ENCODE results near the gene TUBA4A.

Gene TUBA4A

DNA sequence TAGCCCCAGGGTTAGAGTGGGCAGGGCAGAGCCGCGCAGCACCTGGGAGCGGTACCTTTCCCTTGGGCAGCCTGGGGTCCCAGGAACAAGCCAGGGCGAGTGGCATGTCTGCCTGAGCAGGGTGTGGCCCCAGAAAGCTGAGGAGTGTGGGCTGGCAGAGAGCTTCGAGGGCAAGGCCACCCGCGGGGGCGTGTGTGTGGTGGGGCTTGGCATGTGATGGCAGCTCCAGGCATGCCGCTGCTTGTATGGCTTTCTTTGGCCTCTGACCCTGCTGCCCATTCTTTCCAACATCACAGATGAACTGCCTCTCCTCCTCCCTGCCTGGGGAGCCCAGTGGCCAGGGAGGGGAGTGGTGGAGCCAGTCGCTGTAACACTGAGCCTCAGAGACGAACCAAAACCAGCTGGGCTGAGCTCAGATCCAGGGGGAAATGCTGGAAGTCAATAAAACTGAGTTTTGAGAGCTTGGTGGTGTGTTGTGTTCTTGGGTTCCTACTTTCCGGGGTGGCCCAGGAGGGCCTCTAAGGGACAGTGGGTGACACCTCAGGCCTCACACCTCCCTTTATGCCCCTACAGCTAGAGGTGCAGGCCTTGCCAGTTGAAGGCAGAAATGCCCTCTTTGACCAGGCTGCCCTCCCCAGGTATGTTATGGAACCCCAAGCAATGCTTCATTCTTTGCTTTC, 32.9 kb upstream of the TUBA4A start:
- peak; percentile 31 for DNase-seq (ENCODE audit: low spot score)

DNA sequence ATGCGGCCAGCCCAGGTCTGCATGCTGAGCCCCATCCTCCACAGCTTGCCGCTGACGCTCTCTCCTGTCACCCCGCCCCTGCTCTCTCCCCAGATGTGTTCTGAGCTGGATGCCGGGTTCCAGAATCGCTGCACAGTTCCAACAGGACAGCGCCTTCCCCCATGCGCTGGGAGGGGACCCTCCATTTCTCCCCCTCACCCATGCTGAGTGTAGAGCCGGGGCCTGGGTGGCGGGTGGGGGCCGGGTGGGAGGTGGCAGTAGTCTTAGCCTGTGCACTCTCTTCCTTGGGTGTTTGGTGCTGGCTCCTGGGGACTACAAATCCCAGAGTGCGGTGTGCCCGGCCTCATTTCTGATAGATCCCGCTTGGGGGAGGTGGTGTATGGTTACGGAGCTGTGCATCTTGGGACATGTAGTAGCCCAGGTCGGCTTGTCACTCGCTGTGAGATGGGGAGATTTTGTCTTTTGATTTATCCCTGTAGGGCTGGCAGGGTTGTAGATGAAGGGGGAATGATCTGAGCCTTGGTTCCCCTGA, 32.2 kb upstream of the TUBA4A start:
- DNase-seq (ENCODE audit: low spot score): no peak

DNA sequence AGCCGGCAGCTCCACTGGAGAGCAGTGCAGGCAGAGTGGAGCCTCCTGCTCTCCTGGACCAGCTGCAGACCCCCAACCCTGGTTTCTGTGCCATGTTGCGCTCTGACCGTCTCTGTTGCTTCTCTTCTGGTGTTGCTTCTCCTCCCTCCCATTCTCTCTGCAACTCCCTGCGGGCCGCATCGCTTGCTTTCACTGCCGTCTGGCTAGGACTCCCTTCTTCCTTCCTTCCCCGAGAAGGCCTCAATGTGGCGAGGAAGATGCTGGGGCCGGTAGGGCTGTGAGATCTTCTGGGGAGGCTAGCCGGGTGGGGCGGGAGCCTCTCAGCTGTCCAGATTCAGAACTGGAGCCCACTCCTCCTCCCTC, 31.6 kb upstream of the TUBA4A start:
- DNase-seq (ENCODE audit: low spot score): no peak

DNA sequence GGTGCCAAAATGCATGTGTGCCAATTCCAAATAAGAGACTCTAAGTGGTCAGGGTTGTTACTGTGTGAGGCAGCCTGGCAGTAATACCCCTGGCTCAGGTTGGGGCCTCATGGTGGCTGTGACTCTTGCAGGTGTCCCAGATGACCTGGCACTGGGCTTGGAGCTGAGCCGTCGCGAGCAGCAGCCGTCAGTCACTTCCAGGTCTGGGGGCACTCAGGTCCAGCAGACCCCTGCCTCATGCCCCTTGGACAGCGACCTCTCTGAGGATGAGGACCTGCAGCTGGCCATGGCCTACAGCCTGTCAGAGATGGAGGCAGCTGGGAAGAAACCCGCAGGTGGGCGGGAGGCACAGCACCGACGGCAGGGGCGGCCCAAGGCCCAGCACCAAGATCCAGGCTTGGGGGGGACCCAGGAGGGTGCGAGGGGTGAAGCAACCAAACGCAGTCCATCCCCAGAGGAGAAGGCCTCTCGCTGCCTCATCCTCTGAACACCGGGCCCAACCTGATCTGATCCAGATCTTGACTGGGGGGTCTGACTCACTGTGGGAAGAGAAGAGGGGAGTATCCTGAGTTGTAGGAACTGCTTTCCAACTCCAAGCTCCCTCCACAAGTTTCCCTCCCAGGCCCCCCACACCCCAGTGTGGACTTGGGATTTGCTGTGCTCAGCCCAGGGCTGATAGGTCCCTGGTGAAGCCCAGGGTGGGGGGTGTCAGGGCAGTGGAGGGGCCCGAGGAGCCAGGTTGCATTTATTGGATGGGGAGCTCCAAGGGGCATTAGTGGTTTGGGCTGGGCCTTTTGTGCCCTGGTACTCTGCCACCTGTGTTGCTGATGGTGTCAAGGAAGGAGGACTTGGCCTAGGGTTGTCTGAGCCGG, 31.0 kb upstream of the TUBA4A start:
- no peak for DNase-seq (ENCODE audit: low spot score)

DNA sequence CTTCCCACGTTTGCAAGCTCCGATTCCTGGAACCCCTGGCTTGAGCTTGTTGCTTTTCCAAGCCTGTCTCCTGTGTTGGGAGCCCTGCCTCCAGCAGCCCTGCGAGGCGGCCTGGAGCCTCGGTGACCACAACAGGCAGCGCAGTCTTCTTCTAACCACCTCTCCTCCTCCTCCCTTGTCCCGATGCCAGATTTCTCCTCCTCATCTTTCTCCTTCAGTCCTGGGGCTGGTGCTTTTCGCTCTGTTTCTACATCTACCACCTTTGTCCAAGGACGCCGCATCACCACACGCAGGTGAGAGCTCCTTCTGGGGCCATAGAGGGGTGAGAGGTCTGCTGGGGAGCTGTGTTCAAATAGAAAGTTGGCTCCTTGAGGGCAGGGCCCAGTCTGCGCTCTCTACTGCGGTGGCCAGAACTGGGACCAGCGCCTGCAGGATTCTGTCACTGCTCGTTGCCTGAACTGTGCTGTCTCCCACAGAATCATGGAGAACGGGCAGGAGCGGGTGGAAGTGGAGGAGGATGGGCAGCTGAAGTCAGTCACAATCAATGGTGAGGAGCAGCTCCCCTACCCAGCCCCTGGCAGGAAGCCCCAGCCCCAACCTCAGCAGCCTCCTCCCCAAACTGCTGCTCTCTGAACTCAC, 29.3 kb upstream of the TUBA4A start:
- no peak for DNase-seq (ENCODE audit: low spot score)

DNA sequence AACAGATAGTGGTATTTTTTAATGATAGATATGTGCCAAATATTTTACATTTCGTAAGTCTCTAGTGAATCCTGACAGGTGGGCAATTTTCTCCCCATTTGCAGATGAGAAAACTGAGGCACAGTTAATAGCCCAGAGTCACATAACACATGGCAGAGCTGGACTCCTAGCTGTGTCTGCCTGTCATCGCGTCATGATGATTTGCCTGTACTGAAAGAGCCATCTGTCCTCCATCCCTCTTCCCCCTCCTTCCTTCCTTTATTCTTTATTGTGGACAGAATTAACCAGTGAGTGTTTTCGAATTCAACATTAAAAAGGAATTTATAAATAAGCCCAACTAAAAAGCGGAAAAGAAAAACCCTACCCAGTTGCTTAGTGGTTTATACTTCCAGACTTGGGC, 28.7 kb upstream of the TUBA4A start:
- no peak for DNase-seq (ENCODE audit: low spot score)

DNA sequence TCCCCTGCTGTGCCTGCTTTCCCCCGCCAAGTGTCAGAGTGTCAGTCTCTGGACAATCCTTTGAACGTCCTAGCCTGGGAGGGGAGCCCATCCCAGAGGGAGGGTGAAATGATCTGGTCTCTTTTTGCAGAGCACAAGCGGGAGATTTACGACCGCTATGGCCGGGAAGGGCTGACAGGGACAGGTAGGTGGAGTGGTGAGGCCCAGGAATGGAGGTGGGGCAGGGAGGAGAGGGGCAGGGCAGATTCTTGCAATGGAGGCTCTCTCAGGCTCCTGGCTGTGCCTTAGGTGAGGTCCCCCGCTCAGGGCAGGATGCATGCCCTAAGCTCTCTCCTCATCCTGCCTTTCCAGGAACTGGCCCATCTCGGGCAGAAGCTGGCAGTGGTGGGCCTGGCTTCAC, 27.9 kb upstream of the TUBA4A start:
- DNase-seq (ENCODE audit: low spot score): no peak

DNA sequence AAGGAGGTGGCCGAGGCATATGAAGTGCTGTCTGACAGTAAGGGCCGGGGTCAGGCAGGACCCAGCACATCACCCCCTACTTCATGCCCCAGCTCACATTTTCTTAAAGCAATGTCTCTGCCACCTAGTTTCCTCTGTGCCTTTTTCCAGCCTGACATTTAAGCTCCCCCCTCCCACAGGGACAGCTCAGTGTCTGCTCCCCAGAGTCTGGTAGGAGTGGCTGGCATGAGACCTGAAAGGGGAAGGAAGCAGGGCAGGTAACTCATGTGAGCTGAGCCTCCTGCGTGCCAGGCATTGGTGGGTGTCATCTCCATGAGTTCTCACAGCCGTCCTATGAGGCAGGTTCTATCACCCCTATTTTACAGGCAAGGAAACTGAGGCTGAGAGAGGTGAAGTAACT, 26.9 kb upstream of the TUBA4A start:
- no peak for DNase-seq (ENCODE audit: low spot score)

DNA sequence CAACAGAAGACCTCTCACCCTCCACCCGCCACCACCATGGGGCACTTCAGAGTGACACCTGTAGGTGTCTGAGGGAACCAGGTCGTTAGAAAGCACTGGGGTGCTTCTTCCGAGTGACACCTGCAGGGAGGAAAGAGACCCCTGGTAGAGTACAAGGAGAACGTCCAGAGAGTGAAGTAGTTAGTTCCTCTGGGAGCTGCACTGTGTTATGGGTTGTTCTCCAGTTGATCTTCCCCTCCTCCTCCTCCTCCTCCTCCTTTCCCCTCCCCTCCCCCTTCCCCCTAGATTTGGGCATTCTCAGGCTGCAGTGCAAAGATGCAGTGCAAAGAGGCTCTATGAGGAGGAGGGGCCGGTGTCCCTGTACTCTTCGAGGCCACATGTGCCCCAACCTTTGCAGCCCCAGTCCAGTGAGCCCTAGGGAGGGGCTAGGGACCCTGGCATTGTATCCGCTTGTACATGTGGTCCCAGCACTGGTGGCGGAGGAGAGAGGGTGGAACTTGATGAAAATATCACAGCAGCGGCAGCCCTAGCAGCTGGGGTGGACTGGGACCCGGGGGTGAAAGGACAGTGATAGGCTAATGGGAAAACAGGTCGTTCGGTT, 26.3 kb upstream of the TUBA4A start:
- no peak for DNase-seq (ENCODE audit: low spot score)

DNA sequence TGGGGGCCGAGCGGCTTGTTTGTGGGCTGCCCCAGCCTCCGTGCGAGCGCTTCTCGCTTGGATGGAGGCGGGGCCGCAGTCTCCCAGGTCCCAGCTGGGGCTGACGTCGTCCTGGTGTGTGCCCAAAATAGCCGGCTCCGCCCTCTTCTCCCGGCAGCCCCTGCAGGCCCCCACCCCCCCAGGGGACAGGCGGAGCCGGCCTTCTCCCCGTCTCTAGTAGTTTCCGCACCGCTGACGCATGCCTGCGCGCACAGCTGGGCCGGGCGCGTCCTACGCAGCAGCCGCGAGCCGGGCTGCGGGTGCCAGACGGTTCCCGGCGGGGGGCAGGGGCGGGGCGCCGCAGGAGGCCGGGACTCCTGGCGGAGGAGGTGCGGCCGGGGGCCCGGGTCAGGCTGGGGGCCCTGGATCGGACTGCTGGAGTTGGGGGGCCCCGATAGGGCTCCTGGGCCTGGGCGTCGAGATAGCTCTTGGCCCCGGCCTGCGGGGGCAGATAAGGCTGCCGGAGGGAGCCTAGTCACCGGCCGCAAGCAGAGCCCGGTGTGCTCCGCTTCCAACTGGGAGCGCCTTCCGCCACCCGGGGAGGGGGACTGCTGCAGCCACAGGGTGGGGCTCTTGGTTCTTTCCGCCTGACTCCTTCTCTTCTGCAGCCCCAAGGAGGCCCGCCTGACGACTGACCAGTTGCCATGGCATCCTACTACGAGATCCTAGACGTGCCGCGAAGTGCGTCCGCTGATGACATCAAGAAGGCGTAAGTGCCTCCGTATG, 25.6 kb upstream of the TUBA4A start, which contains the start of gene DNAJB2:
Gene DNAJB2 (plus strand): TSS at position 216 of the 765 bp plus-strand sequence. CDS start 468 bp downstream, at position 684.
- peak; percentile 97 for DNase-seq (ENCODE audit: low spot score)

DNA sequence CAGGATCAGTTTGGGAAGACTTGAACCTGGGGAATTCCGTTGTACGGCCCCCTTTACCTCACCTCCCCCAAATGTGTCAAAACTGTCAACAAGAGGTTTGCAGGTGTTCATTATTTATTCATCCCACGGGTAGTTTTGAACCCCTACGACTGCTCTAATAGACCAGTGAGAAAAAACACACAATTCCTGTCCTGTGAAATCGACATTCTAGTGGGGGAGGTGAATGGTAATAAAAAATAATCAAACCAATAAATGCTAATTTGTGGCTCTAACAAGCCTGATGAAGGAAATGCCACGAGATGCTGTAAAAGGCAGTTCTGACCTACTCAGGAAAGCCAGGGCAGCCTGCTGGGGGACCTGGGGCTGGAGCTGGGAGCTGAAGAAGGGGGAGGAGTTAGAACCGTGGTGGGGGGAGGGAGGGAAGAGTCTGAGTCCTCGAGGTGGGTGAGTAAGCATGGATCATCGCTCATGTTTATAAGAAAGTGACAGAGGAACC, 25.0 kb upstream of the TUBA4A start:
- no peak for DNase-seq (ENCODE audit: low spot score)

DNA sequence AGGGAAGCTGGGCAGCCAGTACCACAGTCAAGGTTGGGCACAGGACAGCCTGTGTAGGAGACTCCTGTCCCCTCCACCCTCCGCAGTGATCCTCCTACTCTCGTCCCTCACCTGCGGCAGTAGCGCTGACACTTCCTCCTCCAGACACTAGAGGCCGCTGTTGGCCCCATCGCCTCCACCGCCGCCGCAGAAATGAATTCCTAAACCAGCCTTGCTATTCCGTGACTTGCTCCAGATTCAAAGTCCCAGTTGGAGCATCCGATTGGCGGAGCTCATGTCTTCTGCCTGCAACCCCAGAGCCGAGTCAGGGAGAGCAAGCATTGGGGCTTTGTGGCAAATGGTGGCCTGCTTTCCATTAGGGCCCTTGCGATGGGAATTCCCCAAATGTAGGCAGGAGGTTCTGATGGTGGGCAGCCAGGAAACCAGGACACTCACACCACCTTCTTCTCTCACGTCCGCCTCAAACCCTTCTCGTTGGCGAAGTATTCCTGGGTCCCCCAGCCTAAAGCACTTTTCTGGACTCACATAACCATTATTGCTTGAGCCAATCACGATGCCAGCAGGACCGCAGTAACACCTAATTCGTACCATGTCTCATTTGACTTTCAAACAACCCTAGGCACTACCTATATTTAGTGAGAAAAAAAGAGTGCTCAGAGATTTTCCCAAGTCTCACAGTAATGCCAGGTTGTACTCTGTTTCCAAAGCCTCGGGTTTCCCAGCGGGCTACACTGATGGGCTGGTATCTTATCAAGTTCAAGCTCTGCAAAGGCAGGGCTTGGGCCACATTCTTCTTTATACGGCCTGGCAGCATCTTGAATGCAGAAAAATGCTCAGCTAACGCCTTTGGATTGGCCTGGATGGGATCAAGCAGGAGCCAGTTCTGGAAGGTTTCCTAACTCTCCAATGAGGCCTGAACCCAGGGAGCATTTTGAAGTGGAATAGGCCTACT, 24.3 kb upstream of the TUBA4A start:
- peak; percentile 84 for DNase-seq (ENCODE audit: low spot score)

DNA sequence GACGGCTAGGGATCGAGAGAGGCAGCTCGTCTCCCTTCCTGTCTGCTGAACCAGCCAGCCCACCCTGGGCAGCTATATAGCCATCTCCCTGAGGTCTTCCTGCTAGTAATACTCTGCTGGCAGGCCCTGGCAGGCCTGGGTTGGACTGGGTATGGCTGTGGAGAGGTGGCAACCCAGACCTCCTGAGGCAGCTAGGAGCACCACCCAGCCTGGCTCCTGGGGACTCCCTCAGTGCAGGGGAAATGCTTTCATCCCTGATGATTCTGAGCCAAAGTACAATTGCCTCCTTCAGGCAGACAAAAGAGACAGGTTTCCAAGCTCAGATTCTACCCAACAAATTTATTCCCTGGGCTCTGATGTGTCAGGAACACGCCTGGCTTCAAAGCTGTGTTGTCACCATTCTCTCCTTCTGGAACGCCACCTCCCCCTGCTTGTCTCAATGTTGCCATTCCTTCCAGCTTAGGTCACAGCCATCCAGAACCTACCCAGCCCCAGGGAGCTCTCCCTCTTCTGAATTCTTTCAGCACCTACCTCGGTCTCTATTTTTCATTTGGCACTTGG, 20.7 kb upstream of the TUBA4A start:
- DNase-seq (ENCODE audit: low spot score): peak; percentile 77

DNA sequence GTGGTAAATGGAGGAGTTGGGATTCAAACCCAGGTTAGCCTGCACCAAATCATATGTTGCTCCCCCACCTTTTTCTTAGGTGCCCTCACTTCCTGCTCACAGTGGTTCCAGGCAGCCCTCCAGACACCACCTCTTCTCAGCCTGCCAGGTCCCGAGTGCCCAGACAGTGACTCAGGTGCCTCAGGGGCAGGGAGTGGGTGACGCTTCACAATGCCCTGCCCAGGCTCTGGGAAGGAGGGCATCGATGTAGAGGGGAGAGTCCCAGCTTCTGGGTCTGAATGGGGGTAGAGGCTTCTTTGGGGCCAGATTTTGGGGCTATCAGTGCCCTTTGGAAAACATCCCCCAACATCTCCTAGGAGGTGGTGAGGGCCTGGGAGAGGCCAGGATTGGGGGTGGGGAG, 20.2 kb upstream of the TUBA4A start:
- DNase-seq (ENCODE audit: low spot score): peak; percentile 81

DNA sequence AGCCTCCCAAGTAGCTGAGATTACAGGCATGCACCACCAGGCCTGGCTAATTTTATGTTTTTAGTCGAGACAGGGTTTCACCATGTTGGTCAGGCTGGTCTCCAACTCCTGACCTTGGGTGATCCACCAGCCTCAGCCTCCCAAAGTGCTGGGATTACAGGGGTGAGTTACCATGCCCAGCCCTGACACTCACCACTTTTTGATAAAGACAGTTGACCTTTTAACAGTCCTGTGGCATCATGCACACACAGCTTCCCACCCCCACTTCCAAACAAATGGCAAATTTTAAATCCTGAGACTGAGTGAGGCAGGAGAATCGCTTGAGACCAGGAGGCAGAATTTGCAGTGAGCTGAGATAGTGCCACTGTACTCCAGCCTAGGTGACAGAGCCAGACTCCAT, 19.3 kb upstream of the TUBA4A start:
- peak; percentile 31 for DNase-seq (ENCODE audit: low spot score)

DNA sequence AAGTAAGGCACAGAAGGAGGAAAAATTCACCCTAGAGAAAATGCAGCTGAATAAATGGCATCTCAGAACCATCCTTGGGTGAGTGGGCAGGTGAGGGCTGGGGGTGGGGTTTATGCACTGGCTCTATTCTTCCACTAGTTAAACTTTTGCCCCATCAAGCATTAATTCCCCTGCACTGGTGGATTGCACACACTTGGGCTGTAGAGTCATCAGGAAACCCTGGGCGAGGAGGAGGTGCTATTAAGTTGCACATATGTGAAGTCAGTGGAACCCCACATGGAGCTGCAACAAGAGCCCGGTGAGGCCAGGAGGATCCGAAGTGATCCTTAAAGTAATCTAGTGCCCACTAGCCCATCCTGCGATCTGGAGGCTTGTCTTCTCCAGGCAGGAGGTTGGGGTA, 18.6 kb upstream of the TUBA4A start:
- no peak for DNase-seq (ENCODE audit: low spot score)

DNA sequence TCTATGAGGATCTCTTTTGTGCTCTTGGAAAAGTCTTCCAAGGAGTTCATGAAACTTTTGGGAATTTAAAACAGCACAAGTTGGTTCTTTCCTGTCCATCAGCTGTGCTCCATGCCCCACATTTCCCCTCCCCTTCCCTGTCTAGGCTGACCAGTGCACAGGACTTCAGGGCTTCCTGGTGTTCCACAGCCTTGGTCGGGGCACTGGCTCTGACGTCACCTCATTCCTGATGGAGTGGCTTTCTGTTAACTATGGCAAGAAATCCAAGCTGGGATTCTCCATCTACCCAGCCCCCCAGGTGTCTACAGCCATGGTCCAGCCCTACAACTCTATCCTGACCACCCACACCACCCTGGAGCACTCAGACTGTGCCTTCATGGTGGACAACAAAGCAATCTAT, 17.3 kb upstream of the TUBA4A start:
- no peak for DNase-seq (ENCODE audit: low spot score)

DNA sequence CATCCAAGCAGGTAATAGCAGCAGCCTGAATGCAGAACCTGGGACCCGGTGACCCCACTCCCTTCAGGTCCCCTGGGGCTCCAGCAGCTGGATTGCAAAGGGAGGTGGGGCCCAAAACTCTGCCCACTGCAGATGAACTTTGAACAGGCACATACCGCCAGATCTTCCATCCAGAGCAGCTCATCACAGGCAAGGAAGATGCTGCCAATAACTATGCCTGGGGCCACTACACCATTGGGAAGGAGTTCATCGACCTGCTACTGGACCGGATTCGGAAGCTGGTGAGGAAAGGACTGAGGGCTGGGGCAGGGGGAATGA, 16.3 kb upstream of the TUBA4A start:
- no peak for DNase-seq (ENCODE audit: low spot score)

DNA sequence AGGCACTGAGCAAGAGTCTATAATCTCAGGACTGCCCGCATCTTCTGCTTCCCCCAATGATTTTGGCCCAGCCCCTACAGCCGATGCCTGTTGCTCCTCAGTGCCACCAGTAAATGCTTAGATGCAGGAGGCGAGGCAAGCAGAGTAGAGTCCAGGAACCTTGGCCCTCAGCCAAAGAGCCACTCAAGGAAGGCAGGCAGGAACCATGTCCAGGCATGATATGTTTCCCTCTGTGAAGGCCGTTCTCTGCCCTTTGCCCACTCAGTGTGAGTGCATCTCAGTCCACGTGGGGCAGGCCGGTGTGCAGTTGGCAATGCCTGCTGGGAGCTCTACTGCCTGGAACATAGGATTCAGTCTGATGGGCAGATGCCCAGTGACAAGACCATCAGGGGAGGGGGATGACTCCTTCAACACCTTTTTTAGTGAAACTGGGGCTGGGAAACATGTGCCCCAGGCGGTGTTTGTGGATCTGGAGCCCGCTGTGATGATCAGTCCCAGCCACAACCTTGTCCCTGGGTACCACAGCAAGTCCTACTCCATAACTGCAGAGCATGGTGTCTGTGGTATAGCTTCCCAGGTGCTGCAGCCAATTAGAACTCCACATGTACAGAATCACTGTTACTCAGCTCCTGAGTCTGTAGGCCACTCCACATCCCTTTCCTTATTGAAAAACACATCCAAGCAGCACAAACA, 15.8 kb upstream of the TUBA4A start:
- peak; percentile 72 for DNase-seq (ENCODE audit: low spot score)
